SK-N-SH (cell line): ENCODE data around the gene ADK. TPM values are rescaled to one million over a fixed set of nuclear protein-coding genes. Genes with fewer than 3 reads are reported as not detected.
A peak's percentile ranks its signal among the peaks of the same experiment; 100 is the strongest.

Source experiments
- CTCF ChIA-PET: fragments of 300-600, 350-600 bp; formaldehyde crosslinking; extraction: SDS; loops from one replicate; lab custom pipeline; 2021; lab: Yijun Ruan, JAX
- POLR2A ChIA-PET: fragments of 350-600 bp; sonication (Branson Sonifier 250); formaldehyde crosslinking; extraction: SDS; loops from one replicate; lab custom pipeline; 2020; ENCODE audit warnings: antibody characterized with exemption, inconsistent platforms; lab: Yijun Ruan, JAX
- DNase-seq: peaks from one replicate; pipeline ENCODE4 v3.0.0; 2012
- H2AFZ ChIP-seq: fragments of 200-600 bp; sonication (generic); 2 replicates; pipeline ENCODE4 v1.8.1; 2016; ENCODE audit warnings: antibody characterized with exemption, mild to moderate bottlenecking, low read depth
- H3F3A ChIP-seq: fragments of 200-600 bp; sonication (generic); replicated peaks from 2 replicates; pipeline ENCODE3; 2016; ENCODE audit warnings: antibody characterized with exemption, mild to moderate bottlenecking; ENCODE audit not compliant: insufficient read depth
- H3K27ac ChIP-seq, 2 experiments: fragments of 200-500 bp in 1 of 2; fragments of 200-600 bp in 1 of 2; sonication (Bioruptor generic) in 1 of 2; sonication (generic), shearing (Covaris generic) in 1 of 2; 2 replicates each; pipeline versions ENCODE4 v1.5.1 to v1.6.1; 2014 to 2016; ENCODE audit warnings: low read depth in 2 of 2, inconsistent platforms in 1 of 2, low read length in 1 of 2, mild to moderate bottlenecking in 1 of 2, mixed read lengths in 1 of 2
- H3K27me3 ChIP-seq: fragments of 200-600 bp; sonication (generic), shearing (Covaris generic); 2 replicates; pipeline ENCODE4 v1.6.1; 2016; ENCODE audit warnings: mixed run types; ENCODE audit not compliant: insufficient read depth
- H3K36me3 ChIP-seq, 2 experiments: fragments of 200-500 bp in 1 of 2; fragments of 200-600 bp in 1 of 2; sonication (Bioruptor generic) in 1 of 2; sonication (generic) in 1 of 2; replicated peaks in 1 of 2; 2 replicates each; pipeline versions ENCODE3 to v1.5.1; 2014 to 2016; ENCODE audit warnings: low read length in 1 of 2, mild to moderate bottlenecking in 1 of 2; ENCODE audit not compliant: insufficient read depth in 2 of 2, control insufficient read depth in 1 of 2
- H3K4me1 ChIP-seq, 2 experiments: fragments of 200-500 bp in 1 of 2; fragments of 200-600 bp in 1 of 2; sonication (Bioruptor generic) in 1 of 2; sonication (generic), shearing (Covaris generic) in 1 of 2; 2 replicates each; pipeline versions ENCODE4 v1.5.1 to v1.6.1; 2014 to 2016; ENCODE audit warnings: low read depth in 1 of 2, low read length in 1 of 2, mixed run types in 1 of 2; ENCODE audit not compliant: insufficient read depth in 2 of 2, control insufficient read depth in 1 of 2
- H3K4me2 ChIP-seq: fragments of 200-600 bp; sonication (generic), shearing (Covaris generic); 2 replicates; pipeline ENCODE4 v1.6.1; 2017; ENCODE audit warnings: mixed run types
- H3K4me3 ChIP-seq, 2 experiments: fragments of 200-500 bp in 1 of 2; fragments of 200-600 bp in 1 of 2; sonication (Bioruptor generic) in 1 of 2; sonication (generic), shearing (Covaris generic) in 1 of 2; 2 replicates each; pipeline versions ENCODE4 v1.5.1 to v1.8.1; 2014 to 2016; ENCODE audit warnings: low read depth in 2 of 2, inconsistent platforms in 1 of 2, low read length in 1 of 2, mild to moderate bottlenecking in 1 of 2, mixed read lengths in 1 of 2, moderate library complexity in 1 of 2
- H3K79me2 ChIP-seq: fragments of 200-600 bp; sonication (generic); 2 replicates; pipeline ENCODE4 v1.8.1; 2017; ENCODE audit warnings: mild to moderate bottlenecking; ENCODE audit not compliant: insufficient read depth
- H3K9ac ChIP-seq: fragments of 200-600 bp; sonication (generic); 2 replicates; pipeline ENCODE4 v1.6.1; 2017; ENCODE audit warnings: mixed run types
- H3K9me2 ChIP-seq: fragments of 200-600 bp; sonication (generic); 2 replicates; pipeline ENCODE4 v1.6.1; 2017; ENCODE audit warnings: mixed run types
- H3K9me3 ChIP-seq: fragments of 200-600 bp; sonication (generic); 2 replicates; pipeline ENCODE4 v1.6.1; 2017; ENCODE audit warnings: mixed run types, mild to moderate bottlenecking, moderate library complexity
- H4K20me1 ChIP-seq: fragments of 200-600 bp; sonication (generic); 2 replicates; pipeline ENCODE4 v1.6.1; 2017; ENCODE audit warnings: mild to moderate bottlenecking, mixed run types; ENCODE audit not compliant: insufficient read depth
- ELF1 ChIP-seq: IDR thresholded peaks from 2 replicates; pipeline ENCODE4 v1.4.0; 2012
- EP300 ChIP-seq, 2 experiments: IDR thresholded peaks; 2 replicates each; pipeline versions ENCODE4 v1.4.0 to v1.6.1; 2012; ENCODE audit warnings: borderline replicate concordance in 1 of 2, low read depth in 1 of 2, low read length in 1 of 2
- EZH2phosphoT487 ChIP-seq: fragments of 200-600 bp; sonication (generic); IDR thresholded peaks from 2 replicates; pipeline ENCODE4 v1.6.1; 2017; ENCODE audit warnings: low read depth, mixed run types, mild to moderate bottlenecking, antibody characterized with exemption, moderate library complexity, borderline replicate concordance
- FOSL2 ChIP-seq: IDR thresholded peaks from 2 replicates; pipeline ENCODE4 v1.4.0; 2012; ENCODE audit warnings: low read depth, mild to moderate bottlenecking, moderate library complexity, borderline replicate concordance
- FOXJ3 ChIP-seq: sonication (generic); formaldehyde crosslinking; IDR thresholded peaks from 2 replicates; pipeline ENCODE4 v1.5.1; 2020; ENCODE audit warnings: mild to moderate bottlenecking, missing genetic modification reagents
- GABPA ChIP-seq: IDR thresholded peaks from 2 replicates; pipeline ENCODE4 v1.4.0; 2012; ENCODE audit warnings: low read depth, mild to moderate bottlenecking
- JUND ChIP-seq: IDR thresholded peaks from 2 replicates; pipeline ENCODE4 v1.4.0; 2012
- MEF2A ChIP-seq: IDR thresholded peaks from 2 replicates; pipeline ENCODE4 v1.4.0; 2012; ENCODE audit warnings: low read depth, borderline replicate concordance
- MXI1 ChIP-seq: IDR thresholded peaks from 2 replicates; pipeline ENCODE4 v1.6.1; 2012; ENCODE audit warnings: mild to moderate bottlenecking, low read depth, low read length, improper control_type of control experiment
- NFIC ChIP-seq: IDR thresholded peaks from 2 replicates; pipeline ENCODE4 v1.4.0; 2012; ENCODE audit warnings: borderline replicate concordance
- NRF1 ChIP-seq: IDR thresholded peaks from 2 replicates; pipeline ENCODE4 v1.6.1; 2012; ENCODE audit warnings: low read depth, mild to moderate bottlenecking, low read length
- POLR2AphosphoS5 ChIP-seq: IDR thresholded peaks from 2 replicates; pipeline ENCODE4 v1.6.1; 2012; ENCODE audit warnings: low read depth, low read length
- RFX5 ChIP-seq: IDR thresholded peaks from 2 replicates; pipeline ENCODE4 v1.6.1; 2012; ENCODE audit warnings: mild to moderate bottlenecking, improper control_type of control experiment, low read length
- SIN3A ChIP-seq: IDR thresholded peaks from 2 replicates; pipeline ENCODE4 v1.6.1; 2012; ENCODE audit warnings: low read depth, mild to moderate bottlenecking, low read length, moderate library complexity, borderline replicate concordance
- TCF12 ChIP-seq: IDR thresholded peaks from 2 replicates; pipeline ENCODE4 v1.4.0; 2012
- TEAD4 ChIP-seq: IDR thresholded peaks from 2 replicates; pipeline ENCODE4 v1.4.0; 2012; ENCODE audit warnings: mild to moderate bottlenecking, borderline replicate concordance; ENCODE audit not compliant: insufficient read depth
- WGBS: methylation state at CpG from one replicate; pipeline ENCODE4 v1.1.6; 2017; ENCODE audit warnings: low lambda C conversion rate; 5-methylcytosine and 5-hydroxymethylcytosine counted together
- polyA plus RNA-seq, 3 experiments: library from polyadenylated mRNA; depleted of rRNA; stranded (reverse); fragments of >200 nt; gene quantifications; 2 replicates each; pipeline ENCODE4 v1.2.3, GENCODE V29; 2012
- TF ChIP-seq, protein P1 (sequence below): IDR thresholded peaks from 2 replicates; pipeline ENCODE4; 2012
- TF ChIP-seq, protein P2 (sequence below): fragments of 200-600 bp; sonication (generic); IDR thresholded peaks from 2 replicates; pipeline ENCODE4 v1.6.1; 2017; ENCODE audit warnings: antibody characterized with exemption, mild to moderate bottlenecking, moderate library complexity
- TF ChIP-seq, protein P3 (sequence below): IDR thresholded peaks from 2 replicates; pipeline ENCODE4 v1.6.1; 2012; ENCODE audit warnings: mild to moderate bottlenecking, low read depth, low read length, moderate library complexity

The ADK gene
- polyA plus RNA-seq, 1 of the 3 experiments (the other 2 are of a cell fraction) = 25.1 TPM

DNA sequence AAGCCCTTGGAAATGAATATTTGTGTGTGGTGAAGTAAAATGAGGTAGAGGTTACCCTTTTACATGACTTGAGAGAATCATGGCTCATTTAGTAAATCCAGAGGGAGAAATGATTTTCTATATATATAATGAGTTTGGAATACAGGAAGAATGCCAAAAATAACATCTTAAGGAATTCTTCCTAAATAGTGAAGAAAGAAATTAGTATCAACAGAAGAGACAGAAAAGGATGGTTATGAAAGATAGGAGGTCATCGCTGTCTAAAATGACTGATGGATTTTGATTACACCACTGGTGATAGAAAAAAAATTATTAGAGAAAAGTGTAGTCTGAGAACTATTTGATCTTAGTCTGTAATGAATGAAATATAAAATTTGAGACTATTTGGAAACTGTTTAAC lies 283.0 kb downstream of the ADK start:
- Histone ChIP-seq H4K20me1 (no peaks in the 10 kb centered on the region), H3F3A (peaks cover 44% of the 10 kb centered on the region), H3K9me3 (no peaks in the 10 kb centered on the region), H3K27me3 (no peaks in the 10 kb centered on the region), H3K4me3 (no peak overlapping the region), H3K4me1 (peaks cover 9 to 31% of the 10 kb centered on the region in 2 experiments; a peak in 2 of 4 replicates), H3K9ac (no peak overlapping the region), H3K4me2 (peak overlapping the region; percentile 22; the same call in 1 of the 2 replicates), H3K36me3 (peaks cover 0 to 2% of the 10 kb centered on the region in 2 experiments), H3K9me2 (no peaks in the 10 kb centered on the region), H3K27ac (peak overlapping the region; percentile 63 to 66; a peak in 3 of 4 replicates), H2AFZ (no peak overlapping the region), H3K79me2 (no peaks in the 10 kb centered on the region)
- CTCF ChIA-PET = interaction anchor here (1.3 kb wide), 1 partner anchor 14 kb away, joined by 3 read pairs; no protein-coding TSS in a partner anchor
- WGBS = 86% methylated on average over 1 of the region's 1 CpG
- DNase-seq = no peak
- POLR2A ChIA-PET = no interaction called here
- TF ChIP-seq FOXJ3 (CRISPR knock-in tag) (no peak), NRF1 (no peak), NFIC (no peak), TEAD4 (no peak), RFX5 (no peak), MEF2A (no peak)
- TF ChIP-seq, protein P1, sequence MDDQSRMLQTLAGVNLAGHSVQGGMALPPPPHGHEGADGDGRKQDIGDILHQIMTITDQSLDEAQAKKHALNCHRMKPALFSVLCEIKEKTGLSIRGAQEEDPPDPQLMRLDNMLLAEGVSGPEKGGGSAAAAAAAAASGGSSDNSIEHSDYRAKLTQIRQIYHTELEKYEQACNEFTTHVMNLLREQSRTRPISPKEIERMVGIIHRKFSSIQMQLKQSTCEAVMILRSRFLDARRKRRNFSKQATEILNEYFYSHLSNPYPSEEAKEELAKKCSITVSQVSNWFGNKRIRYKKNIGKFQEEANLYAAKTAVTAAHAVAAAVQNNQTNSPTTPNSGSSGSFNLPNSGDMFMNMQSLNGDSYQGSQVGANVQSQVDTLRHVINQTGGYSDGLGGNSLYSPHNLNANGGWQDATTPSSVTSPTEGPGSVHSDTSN = peak; percentile 43; the same call in 1 of the 2 replicates

DNA sequence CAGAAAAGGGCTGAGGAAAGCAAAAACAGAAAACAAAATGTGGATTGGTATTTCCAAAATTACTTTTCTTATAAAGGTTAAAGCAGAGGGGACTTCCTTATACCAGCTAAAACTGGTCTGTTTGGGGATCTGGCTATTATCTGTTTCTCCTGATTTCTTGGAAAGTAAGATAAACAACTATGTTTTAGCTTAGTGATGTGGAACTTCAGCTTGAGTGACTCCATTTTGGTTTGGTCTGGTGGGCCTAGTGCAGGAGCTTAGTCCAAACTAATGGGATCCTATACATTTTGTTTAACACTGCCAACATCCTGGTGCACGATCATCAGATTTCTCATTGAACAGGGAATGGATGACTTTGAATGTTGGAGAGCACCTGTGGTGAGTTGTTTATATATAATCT lies 283.5 kb downstream of the ADK start:
- peaks cover 12 to 31% of the 10 kb centered on the region in 2 experiments; a peak in 2 of 4 replicates for H3K4me1 ChIP-seq
- H3K9ac ChIP-seq = no peak overlapping the region
- 100% methylated on average over 1 of the region's 1 CpG for WGBS
- POLR2A ChIA-PET = no interaction called here
- H4K20me1 ChIP-seq = no peaks in the 10 kb centered on the region
- CTCF ChIA-PET = interaction anchor here (1.3 kb wide), 1 partner anchor 15 kb away, joined by 3 read pairs; no protein-coding TSS in a partner anchor
- H2AFZ ChIP-seq = no peak overlapping the region
- peaks cover 0 to 2% of the 10 kb centered on the region in 2 experiments for H3K36me3 ChIP-seq
- no peaks in the 10 kb centered on the region for H3K27me3 ChIP-seq
- H3K79me2 ChIP-seq = no peaks in the 10 kb centered on the region
- no peak overlapping the region for H3K4me3 ChIP-seq
- no peak for DNase-seq
- no peak overlapping the region for H3K4me2 ChIP-seq
- H3K9me3 ChIP-seq = no peaks in the 10 kb centered on the region
- peaks cover 44% of the 10 kb centered on the region for H3F3A ChIP-seq
- H3K27ac ChIP-seq = no peak overlapping the region
- no peaks in the 10 kb centered on the region for H3K9me2 ChIP-seq
- TF ChIP-seq MEF2A = no peak
- TF ChIP-seq SIN3A = no peak
- no peak for TF ChIP-seq FOSL2
- TF ChIP-seq, protein P2, sequence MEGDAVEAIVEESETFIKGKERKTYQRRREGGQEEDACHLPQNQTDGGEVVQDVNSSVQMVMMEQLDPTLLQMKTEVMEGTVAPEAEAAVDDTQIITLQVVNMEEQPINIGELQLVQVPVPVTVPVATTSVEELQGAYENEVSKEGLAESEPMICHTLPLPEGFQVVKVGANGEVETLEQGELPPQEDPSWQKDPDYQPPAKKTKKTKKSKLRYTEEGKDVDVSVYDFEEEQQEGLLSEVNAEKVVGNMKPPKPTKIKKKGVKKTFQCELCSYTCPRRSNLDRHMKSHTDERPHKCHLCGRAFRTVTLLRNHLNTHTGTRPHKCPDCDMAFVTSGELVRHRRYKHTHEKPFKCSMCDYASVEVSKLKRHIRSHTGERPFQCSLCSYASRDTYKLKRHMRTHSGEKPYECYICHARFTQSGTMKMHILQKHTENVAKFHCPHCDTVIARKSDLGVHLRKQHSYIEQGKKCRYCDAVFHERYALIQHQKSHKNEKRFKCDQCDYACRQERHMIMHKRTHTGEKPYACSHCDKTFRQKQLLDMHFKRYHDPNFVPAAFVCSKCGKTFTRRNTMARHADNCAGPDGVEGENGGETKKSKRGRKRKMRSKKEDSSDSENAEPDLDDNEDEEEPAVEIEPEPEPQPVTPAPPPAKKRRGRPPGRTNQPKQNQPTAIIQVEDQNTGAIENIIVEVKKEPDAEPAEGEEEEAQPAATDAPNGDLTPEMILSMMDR = no peak
- TF ChIP-seq, protein P3, sequence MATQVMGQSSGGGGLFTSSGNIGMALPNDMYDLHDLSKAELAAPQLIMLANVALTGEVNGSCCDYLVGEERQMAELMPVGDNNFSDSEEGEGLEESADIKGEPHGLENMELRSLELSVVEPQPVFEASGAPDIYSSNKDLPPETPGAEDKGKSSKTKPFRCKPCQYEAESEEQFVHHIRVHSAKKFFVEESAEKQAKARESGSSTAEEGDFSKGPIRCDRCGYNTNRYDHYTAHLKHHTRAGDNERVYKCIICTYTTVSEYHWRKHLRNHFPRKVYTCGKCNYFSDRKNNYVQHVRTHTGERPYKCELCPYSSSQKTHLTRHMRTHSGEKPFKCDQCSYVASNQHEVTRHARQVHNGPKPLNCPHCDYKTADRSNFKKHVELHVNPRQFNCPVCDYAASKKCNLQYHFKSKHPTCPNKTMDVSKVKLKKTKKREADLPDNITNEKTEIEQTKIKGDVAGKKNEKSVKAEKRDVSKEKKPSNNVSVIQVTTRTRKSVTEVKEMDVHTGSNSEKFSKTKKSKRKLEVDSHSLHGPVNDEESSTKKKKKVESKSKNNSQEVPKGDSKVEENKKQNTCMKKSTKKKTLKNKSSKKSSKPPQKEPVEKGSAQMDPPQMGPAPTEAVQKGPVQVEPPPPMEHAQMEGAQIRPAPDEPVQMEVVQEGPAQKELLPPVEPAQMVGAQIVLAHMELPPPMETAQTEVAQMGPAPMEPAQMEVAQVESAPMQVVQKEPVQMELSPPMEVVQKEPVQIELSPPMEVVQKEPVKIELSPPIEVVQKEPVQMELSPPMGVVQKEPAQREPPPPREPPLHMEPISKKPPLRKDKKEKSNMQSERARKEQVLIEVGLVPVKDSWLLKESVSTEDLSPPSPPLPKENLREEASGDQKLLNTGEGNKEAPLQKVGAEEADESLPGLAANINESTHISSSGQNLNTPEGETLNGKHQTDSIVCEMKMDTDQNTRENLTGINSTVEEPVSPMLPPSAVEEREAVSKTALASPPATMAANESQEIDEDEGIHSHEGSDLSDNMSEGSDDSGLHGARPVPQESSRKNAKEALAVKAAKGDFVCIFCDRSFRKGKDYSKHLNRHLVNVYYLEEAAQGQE = no peak
- TF ChIP-seq EP300 (IDR thresholded peaks at IDR 0.05; ENCODE audit: borderline replicate concordance in 1 of 2, low read depth in 1 of 2, low read length in 1 of 2) = no peak
- TF ChIP-seq TCF12 = no peak
- TF ChIP-seq JUND = no peak
- no peak for TF ChIP-seq MXI1
- TF ChIP-seq ELF1 = no peak
- TF ChIP-seq FOXJ3 (CRISPR knock-in tag) = no peak
- TF ChIP-seq EZH2phosphoT487 = no peak
- TF ChIP-seq, protein P1 = no peak
- no peak for TF ChIP-seq POLR2AphosphoS5
- no peak for TF ChIP-seq GABPA
